Activated CD8-positive, alpha-beta memory T cell treated with anti-CD3 and anti-CD28 coated beads for 48 hours (primary cell): Measurements from ENCODE around the gene RPL18A.

Experiments
- DNase-seq, 3 experiments: peaks; one replicate each; pipeline ENCODE4 v3.0.0-alpha.2; 2020; ENCODE audit warnings: low read depth in 2 of 3, low spot score in 2 of 3

Gene RPL18A

DNA sequence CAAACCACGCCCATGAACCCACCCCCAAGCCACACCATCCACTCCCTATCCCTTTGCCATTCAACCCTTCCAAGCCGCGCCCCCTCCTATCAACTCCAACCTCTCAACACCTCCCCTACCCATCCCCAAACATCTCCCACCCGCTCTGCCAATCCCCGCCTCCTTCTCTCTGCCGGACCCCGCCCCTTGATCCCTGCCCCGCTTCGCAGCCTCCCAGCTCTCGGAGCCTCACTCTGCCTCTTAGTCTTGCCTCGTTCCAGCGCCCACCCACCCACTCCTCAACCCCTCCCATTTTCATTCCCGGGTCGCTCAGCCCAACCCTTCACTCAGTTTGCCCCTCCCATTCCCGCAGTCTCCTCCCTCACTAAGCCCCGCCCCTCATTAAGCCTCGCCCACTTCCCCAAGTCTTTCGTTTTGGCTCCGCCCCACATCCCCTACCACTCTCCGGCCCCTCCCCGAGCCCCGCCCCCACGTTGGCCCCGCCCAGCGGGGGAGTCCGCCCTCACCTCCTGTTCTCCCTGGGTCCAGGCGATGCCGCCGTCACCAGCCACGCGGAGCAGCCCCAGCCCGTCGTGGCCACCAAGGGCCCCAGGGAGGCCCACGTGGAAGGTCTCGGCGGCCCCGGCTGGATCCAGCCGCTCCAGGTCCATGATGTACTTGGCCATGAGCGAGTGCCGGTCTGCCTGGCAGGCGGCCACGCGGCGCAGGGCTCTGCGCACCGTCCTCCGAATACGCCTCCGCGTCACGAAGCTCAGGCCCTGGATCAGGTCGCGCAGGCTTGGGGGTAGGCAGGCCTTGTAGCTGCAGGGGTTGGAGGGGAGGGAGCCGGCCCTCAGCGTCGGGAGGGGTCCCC is 17.7 kb upstream of the RPL18A start:
- DNase-seq: peak in 1 of 3 experiments; percentile 64

DNA sequence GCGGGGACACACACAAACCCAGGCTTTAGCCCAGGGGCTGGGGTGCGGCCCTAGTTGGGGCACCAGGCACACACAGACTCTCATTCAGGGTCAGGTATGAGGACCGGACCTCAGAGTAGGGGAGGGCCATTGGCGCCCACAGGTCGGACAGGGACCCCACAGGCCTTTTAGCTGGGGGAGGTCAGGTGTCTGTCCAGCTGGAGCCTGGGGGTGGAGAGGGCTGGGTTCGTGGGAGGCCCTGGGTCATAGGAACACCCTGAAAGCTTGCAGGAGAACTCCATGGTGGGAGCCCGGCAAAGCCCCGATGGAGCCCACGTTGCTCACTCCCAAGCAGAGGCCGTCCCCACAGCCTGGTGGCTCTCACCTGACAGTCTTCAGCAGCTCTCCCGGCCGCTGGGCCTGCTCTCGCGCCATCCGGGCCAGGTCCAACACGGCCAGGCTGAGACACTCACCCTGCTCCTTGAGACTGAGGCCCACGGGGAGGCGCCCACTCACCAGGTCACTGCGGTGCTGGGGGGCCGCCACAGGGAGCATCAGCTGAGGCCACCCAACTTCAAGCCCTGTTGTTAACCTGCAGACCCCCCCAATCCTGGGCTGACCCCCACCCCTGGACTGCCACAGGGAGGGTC is 16.9 kb upstream of the RPL18A start:
- no peak for DNase-seq

DNA sequence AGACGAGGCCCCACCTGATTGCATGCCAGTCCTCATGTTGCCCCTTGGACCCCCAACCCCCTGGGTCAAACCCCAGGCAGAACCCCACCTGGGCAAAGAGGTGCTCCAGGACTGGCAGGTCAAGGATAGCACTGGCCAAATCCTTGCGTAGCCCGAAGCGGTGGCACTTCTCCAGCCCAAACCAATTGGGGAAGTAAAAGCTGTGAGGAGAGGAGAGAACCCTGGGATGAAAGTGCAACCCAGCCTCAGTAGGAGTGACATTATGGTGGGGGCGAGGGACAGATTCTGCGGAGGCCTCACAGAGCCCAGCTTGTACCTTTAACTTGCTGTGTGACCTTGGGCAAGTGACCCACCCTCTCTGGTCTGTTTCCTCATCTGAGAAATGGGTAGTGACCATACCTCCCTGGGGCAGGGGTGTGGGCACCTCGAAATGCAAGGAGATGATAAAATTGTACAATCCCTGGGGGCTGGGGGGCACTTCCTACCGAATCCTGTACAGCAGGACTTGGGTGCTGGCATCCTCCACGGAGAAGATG is 16.4 kb upstream of the RPL18A start:
- DNase-seq: no peak

DNA sequence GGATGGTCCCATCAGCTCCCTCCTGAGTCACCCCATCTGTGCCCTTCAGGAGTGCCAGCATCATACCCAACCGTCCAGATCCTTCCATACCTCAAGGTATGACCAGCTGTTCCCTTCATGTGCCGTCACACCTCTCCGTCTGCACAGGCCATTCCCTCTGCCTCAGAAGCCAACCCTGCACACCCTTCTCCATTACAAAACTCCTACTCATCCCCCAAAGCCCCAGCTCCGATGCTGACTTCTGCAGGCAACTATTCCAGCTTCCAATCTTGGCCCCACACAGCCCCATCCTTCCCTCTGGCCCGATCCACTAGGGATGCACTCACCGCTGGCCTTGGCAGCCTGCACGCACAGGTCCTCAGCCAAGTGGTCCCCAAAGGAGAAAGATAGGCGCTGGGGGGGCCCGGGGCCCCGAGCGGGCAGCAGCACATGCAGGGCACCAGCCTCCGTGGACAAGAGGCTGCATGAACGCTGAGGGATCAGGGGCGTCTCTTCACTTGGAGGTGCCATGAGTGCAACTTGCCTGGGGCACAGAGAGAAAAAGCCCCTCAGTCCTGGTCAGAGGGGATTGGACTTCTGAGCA is 15.7 kb upstream of the RPL18A start:
- no peak for DNase-seq

DNA sequence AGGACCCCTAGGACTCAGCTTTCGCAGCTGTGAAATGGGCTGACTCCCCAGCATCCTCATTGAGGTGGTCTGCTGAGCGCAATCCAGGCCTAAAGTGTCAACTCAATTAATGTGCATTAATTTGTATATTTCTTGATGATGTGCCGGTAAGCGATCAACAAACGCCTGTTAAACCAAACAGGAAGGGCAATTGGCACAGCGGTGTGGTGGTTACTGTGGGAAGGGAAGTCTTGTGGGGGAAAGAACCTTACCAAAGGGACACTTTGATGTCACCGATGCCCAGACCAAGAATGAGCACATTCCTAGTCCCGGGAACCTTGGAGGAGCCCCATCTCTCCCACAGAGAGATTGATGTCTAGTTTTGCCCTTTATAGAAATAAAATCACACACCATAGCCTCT is 13.6 kb upstream of the RPL18A start:
- no peak for DNase-seq

DNA sequence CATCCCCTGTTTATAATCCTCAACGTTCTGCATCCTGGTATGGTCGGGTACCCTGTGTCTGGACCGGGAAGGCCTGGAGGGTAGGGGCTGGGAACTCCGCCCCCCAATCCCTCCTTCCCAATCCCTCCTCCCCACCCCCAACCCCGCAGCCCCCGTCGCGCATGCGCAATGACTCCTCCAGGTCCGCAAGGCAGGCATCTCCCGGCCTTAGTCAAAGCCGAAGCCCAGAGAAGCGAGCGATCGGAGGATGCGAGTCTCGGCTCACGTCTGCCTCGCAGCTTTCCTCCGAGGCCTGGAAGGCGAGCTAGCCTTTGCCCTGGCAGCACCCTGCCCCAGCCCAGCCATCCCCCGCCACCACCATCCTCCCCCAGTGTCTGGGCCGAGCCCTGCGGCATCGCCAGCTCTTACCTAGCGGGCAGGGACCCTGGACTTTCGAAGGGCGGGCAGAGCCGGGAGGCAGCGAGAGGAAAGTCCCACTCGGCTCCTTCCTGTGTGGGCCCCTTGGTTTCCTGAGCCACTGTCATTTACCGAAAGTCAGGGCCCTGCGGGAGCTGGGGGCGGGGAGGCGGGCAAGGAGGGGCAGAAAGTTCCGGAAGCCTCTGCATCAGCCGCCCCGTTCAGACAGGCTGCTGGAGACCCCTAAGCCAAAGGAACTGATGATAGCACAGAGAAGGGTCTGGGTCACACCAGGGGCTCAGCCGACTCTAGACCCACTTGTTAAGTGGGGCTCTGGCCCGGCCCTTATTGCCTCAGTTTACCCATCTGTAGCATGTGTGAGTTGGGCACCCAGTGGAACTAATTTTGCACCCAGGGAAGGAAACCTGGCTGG is 12.0 kb upstream of the RPL18A start, which contains the start of gene JAK3:
TSS of gene JAK3 (minus strand) at position 445 of the 829 bp plus-strand sequence. CDS start 3,565 bp downstream, outside the sequence.
- peak; percentile 74 to 83 (median 83) for DNase-seq

DNA sequence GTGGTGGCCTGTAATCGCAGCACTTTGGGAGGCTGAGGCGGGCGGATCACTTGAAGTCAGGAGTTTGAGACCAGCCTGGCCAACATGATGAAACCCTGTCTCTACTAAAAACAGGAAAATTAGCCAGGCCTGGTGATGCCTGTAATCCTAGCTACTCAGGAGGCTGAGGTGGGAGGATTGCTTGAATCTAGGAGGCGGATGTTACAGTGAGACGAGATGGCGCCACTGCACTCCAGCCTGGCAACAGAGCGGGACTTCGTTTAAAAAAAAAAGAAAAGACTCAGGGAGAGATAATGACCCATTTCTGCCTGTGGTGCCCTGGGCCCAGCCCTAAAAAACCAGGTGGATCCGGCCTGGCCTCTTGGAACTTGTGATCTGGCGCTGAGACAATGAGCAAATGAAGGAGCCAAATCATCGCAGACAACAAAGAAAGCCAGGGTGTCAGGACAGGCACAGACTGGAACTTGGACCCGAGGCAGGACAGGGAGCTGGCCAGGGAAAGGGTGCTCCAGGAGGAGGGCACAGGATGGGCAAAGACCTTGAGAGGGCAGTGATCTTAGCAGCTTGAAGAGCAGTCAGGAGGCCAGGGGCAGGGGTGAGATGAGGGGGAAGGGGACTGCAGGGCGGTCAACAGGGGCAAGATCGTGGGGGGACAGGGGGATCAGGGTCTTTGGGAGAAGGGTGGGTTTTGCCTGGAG is 11.0 kb upstream of the RPL18A start:
- no peak for DNase-seq

DNA sequence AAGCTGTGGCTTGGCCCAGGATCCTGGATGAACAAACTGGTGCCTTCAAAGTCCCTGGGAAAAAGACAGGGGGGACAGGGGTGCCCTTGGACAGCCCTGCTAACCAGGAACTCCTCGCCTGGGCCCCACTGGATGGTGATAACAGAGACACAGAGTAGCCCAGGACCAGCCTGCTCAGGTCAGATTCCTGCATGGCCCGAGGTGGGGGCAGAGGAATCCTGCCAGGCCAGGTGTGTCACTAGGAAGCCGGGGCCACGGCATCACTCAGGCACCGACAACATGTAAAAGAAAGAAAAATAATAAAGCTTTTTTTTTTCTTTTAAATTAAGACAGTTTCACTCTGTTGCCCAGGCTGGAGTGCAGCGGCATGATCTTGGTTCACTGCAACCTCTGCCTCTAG is 5.6 kb upstream of the RPL18A start:
- no peak for DNase-seq

DNA sequence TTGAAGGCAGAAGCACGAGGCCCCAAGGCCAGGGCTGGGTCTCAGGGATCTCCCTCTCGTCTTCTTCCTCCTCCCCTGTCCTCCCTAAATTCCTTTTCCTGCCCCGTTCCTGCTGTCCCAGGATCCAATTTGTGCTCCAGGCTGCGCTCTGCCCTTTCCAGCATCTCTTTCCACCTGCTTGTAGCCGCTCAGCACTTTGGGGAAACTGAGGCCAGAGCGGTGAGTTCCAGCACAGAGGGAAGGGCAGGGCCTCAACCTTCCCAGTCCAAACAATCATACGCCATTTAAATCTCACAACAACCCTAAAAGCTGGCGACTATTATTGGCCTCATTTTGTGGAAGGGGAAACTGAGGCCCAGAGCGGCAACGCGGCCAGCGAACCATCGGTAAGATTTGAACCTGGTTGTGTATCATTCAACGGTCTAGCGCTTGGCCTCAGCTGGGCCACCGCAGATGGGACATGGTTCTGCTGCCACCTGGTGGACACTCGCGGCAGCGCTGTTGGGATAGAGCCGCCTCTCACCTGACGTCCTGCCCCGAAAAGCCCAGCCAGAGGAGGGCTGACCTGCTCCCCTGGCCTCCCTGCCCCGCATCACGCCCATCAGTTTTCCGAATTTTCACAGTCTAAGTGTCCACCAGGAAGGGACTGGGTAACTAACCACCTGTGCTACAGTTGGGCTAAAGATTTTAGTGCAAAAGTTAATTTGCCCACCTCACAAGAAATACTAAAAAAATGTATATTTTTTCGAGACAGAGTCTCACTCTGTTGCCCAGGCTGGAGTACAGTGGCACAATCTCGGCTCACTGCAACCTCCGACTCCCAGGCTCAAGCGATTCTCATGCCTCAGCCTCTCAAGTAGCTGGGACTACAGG is 4.2 kb upstream of the RPL18A start:
- DNase-seq: peak; percentile 72 to 98 (median 98)

DNA sequence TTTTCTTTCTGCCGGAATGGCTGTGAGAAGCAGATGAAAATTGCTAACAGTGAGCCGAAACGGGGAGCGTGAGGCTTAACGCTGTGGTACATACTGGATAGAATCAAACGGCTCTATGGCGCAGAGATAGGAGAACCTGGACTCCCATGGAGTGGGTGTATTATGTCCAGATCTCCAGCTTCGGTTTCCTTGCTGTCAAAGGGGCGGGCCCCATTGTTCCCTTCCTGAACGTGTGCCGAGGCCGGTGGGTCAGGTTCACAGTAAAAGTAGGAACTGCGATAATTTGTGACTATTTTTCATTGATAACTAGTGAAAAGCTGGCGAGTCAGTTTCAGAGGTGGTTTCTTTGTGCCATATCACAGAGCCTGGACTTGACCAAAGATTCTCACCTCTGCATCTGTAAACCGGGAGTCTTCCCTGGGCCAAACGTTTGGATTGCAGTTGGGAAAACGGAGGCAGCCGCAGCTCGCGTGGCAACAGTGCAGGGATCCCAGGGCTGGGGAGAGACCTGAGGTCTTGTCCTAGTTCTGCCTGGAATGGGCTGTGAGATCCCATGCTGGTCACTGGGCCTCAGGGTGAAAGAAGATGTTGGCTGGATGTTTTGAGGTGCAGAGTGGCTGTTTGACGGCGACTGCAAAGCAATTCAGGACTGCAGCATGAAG is 752 bp downstream of the RPL18A start:
- no peak for DNase-seq

DNA sequence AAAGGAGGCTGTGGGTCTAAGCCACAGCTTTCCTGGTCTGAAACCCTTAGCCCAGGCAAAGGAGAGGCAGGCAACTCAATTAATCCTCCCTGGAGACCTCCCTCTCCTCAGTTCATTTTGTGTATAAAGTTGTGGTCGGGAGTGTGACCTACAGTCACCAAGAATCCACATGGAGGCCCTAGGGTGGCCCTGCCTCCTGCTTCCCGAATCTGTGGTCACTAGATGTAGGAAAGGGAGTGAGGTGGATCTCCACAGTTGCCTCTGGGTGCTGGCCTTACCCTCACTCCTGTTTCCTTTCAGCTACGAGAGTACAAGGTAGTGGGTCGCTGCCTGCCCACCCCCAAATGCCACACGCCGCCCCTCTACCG is 1.3 kb downstream of the RPL18A start:
- DNase-seq: no peak

DNA sequence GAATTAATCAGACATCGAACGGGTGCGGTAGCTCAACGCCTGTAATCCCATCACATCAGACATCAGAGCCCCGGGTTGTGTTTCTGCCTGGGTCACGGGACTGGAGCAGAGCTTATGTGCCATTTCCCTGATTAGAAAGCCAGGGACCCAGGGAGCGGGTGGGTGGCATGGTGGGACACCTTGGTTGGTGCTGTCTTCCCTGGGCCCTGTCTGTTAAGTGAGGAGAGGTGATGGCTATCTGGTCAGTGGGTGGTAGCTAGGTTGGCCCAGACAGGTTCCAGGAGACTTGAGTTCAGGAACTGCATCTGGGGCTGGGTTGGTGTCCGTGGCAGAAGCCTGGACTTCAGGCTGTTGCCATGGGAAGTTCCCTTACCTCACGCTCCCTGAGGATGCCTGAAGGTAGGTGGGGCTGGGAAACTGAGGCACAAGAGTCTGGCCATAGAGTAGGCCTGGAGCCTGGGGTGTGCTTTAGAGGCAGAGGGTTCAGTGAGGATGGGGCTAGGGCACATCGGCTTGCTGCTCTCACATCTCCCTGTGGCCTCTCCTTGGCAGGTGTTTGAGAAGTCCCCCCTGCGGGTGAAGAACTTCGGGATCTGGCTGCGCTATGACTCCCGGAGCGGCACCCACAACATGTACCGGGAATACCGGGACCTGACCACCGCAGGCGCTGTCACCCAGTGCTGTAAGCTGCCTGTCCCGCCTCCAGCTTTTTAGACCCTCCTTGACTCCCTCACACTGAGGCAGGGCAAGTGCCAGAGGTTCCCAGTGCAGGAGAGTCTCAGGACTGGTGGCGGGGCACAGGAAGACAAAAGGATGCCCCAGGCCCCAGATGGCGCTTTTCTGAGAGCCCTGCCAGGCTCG is 2.1 kb downstream of the RPL18A start:
- DNase-seq: no peak

DNA sequence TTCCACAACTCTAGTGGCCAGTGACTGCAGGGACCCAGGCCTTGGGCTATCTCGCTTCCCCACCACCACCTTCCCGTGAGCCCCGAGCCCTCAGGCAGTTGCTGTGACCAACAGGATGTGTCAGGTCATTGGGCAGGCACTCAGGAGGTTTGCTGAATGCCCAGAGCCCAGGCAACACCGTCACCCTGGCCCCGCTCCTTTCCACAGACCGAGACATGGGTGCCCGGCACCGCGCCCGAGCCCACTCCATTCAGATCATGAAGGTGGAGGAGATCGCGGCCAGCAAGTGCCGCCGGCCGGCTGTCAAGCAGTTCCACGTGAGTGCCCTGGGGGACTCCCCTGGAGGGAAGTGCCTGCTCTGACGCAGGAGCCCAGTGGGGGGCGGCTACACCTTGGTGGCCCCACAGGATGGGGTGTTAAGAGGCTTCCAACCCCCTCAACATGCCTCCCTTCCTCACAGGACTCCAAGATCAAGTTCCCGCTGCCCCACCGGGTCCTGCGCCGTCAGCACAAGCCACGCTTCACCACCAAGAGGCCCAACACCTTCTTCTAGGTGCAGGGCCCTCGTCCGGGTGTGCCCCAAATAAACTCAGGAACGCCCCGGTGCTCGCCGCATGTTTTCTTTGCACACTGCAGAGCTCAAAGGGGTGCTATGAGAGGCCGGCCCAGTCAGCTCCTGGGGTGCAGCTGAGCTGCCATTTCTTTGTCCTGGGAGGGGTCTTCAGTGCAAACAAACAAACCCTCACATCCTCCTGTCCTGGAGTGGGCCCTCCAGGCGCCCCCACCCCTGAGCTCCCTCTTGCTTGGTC is 3.2 kb downstream of the RPL18A start:
- DNase-seq: no peak

DNA sequence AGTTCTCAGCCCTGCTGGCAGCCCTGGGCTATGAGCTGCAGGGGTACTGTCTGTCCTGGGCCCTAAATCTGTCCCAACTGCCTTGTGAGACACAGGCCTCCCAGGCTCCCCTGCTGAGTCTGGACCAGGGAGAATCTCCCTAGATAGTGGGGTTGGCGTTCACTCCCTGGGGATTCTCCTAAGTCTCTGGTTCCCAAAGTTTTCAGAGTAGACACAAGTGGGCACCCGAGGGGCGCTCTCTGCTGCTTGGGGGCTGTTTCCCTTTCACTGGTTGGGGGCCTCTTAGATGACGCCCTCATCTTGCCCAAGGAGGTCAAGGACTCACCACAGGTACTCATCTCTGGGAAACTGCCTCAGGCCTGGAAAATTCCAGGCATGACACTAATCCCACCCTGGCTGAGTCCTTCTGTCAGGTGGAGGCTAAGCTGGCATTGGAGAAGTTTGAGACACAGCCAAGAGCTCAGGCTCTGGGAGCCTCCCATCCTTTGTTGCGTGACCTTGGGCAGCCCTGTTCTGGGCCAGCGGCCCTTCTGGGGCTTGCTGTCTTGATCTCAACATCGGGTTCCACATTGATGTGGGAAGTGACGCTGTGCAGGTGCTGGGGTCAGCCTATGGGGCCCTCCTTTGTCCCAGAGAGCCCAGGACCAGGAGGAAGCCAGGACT is 3.9 kb downstream of the RPL18A start:
- DNase-seq: no peak

DNA sequence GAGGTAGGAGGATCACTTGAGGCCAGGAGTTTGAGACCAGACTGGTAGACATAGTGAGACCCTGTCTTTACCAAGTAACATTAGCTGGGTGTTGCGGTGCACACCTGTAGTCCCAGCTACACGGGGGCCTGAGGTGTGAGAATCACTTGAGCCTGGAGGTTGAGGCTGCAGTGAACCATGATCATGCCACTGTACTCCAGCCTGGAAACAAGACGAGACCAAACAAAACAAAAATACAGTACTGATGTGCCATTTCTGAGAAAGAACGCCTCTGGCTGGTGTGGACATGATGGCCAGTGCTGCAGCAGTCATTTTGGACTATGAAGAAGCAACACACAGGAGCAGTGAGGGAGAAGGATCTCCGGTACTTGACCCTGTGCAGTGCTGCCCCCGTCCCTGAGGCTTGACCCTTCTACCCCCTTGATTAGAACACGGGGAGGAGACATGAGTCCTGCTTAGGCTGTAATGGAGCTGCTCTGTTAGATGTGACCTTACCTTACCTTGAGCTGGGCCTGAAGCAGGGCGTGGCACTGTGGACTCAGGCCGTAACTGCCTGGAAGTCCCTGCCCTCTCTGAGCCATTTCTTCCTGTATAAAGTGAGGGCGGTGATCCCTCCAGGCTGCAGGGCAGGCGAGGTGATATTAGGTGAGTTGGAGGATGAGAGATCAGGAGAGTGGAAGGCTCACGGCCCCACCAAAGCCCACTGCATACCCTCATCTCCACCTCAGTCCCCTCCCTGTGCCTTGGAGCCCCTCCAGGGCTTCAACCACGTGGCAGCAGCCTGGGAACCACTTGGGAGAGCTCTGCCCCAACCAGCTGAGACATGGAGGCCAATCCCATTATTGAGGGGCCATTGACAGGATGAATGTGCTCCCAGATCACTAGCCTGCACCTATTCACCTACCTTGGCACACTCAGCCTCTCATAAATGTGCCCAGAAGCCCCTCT is 5.9 kb downstream of the RPL18A start:
- DNase-seq: no peak
